Measurements from ENCODE around the gene LAMB4. TPM values are rescaled to one million over a fixed set of nuclear protein-coding genes. Genes with fewer than 3 reads are reported as not detected.

Gene LAMB4
- total and polyA plus RNA-seq, 2 of the 8 experiments (the other 6 are each of a cell fraction or from before 2014, with no cell fraction given), result not detected

- no peaks in the 10 kb centered on the region for H3K79me2 ChIP-seq (ENCODE audit: control insufficient read depth in 1 of 2, insufficient read depth in 2 of 2, low read length in 2 of 2)
- H2AFZ ChIP-seq (ENCODE audit: low read length), result no peak overlapping the region
- DNase-seq (ENCODE audit: low read depth in 1 of 2, low spot score in 2 of 2) (no peak), FAIRE-seq (no peak)
- TF ChIP-seq CEBPB (IDR thresholded peaks at IDR 0.05; ENCODE audit: low read depth, low read length) (peak; percentile 39; the same call in 1 of the 2 replicates), POLR2A (IDR thresholded peaks at IDR 0.05; ENCODE audit: control extremely low read depth in 1 of 2, low read depth in 2 of 2, low read length in 2 of 2) (no peak)
- H4K8ac ChIP-seq (ENCODE audit: extremely low read depth, insufficient read depth, low read length), result no peak overlapping the region
- no peaks in the 10 kb centered on the region for H3K36me3 ChIP-seq (ENCODE audit: control insufficient read depth in 2 of 4, insufficient read depth in 4 of 4, low read length in 3 of 4)
- no peaks in the 10 kb centered on the region for H3K4me1 ChIP-seq (replicated peaks in 1 of 4; ENCODE audit: control insufficient read depth in 3 of 4, insufficient read depth in 4 of 4, low read length in 3 of 4)
- H2BK5ac ChIP-seq (ENCODE audit: low read depth, low read length), result no peak overlapping the region
- no peak overlapping the region for H4K91ac ChIP-seq (replicated peaks; ENCODE audit: insufficient read length, low read length)
- H3K4ac ChIP-seq (replicated peaks; ENCODE audit: insufficient read length, low read depth, low read length), result no peak overlapping the region
- CTCF ChIA-PET (ENCODE audit: partially characterized antibody), result interaction anchor here (1.0 to 1.6 kb wide), 3 partner anchors 12 to 21 kb away, joined by 3 to 4 read pairs (median 3); no protein-coding TSS in a partner anchor
- no peak overlapping the region for H3K9ac ChIP-seq (replicated peaks in 1 of 4; ENCODE audit: extremely low read depth in 1 of 4, low read depth in 3 of 4, low read length in 3 of 4)
- H2BK20ac ChIP-seq (ENCODE audit: low read length), result no peak overlapping the region
- no peaks in the 10 kb centered on the region for H4K20me1 ChIP-seq (replicated peaks in 1 of 2; ENCODE audit: control insufficient read depth in 1 of 2, insufficient read depth in 2 of 2, low read length in 2 of 2)
- no peak overlapping the region for H3K4me3 ChIP-seq (ENCODE audit: extremely low read depth in 1 of 4, insufficient read depth in 2 of 4, low read depth in 3 of 4, low read length in 4 of 4)
- H3K9me3 ChIP-seq (ENCODE audit: insufficient read depth in 2 of 2, low read depth in 1 of 2, low read length in 1 of 2), result no peaks in the 10 kb centered on the region
- no peak overlapping the region for H2BK15ac ChIP-seq (ENCODE audit: low read length)
- H3K23ac ChIP-seq (ENCODE audit: insufficient read length), result no peak overlapping the region
- POLR2A ChIA-PET (ENCODE audit: partially characterized antibody), result no interaction called here
- H3K14ac ChIP-seq (ENCODE audit: insufficient read length), result no peak overlapping the region
- H3K79me1 ChIP-seq (ENCODE audit: low read depth, low read length), result no peaks in the 10 kb centered on the region
- no peak overlapping the region for H3K56ac ChIP-seq (replicated peaks; ENCODE audit: insufficient read length, low read depth, low read length)
- 93% methylated on average over 3 of the region's 3 CpGs; no CpG with 5 or more reads in 1 of the 2 experiments for WGBS, 2 experiments (ENCODE audit: extremely low coverage in 1 of 2, insufficient coverage in 1 of 2, insufficient read length in 1 of 2, insufficient replicate concordance in 2 of 2, low coverage in 1 of 2, low lambda C conversion rate in 2 of 2, missing lambda C conversion rate in 1 of 2)
- no peak overlapping the region for H4K5ac ChIP-seq (ENCODE audit: insufficient read length, low read depth, low read length)
- no peaks in the 10 kb centered on the region for H3K27me3 ChIP-seq (replicated peaks in 1 of 4; ENCODE audit: control insufficient read depth in 3 of 4, extremely low read depth in 1 of 4, insufficient read depth in 3 of 4, low read length in 3 of 4)
- no peak overlapping the region for H3K18ac ChIP-seq (ENCODE audit: extremely low read depth, low read length)
- H2BK12ac ChIP-seq (ENCODE audit: low read depth, low read length), result no peak overlapping the region
- no peak overlapping the region for H2BK120ac ChIP-seq (replicated peaks; ENCODE audit: low read depth, low read length)
- H3K4me2 ChIP-seq (ENCODE audit: insufficient read depth in 1 of 2, low read depth in 2 of 2, low read length in 2 of 2), result no peak overlapping the region
- no peak overlapping the region for H3K27ac ChIP-seq (ENCODE audit: low read depth, low read length)
- no peaks in the 10 kb centered on the region for H3K23me2 ChIP-seq (ENCODE audit: low read depth, low read length)
- no peak overlapping the region for H2AK5ac ChIP-seq (ENCODE audit: low read depth, low read length)
Measured at GRCh38 chr7:108120933-108121332, 9.2 kb downstream of the LAMB4 start.

Measured in H1 (cell line).